ENCODE measurements around the gene PCSK1. TPM values are rescaled to one million over a fixed set of nuclear protein-coding genes. Genes with fewer than 3 reads are reported as not detected.

PCSK1 gene
- total RNA-seq (2014; rRNA removed; shearing (Covaris generic)) = not detected in 2 replicates

DNA sequence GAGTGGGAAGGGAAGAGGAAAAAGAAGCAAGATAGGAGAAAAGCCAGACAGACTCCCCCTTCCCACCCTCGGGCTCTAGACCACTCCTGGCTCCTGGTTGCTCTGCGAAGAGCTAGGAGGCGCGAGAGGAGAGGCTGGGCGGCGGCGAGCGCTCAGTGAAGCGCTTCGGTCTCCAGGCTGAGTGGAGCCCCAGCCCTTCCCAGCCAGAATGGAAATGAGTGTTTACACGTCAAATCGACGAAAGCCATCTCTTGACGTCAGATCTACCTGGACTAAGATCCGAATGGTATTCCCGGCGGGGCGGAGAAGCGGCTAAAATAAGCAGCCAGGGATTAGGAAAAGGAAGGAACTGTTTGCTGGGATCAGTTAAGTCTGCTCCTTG, at the start of gene PCSK1:
TSS of gene PCSK1 (minus strand) at position 183 of the 382 bp plus-strand sequence. CDS start 206 bp downstream, outside the sequence.
- DNase-seq (ENCODE audit: low spot score) = no peak

DNA sequence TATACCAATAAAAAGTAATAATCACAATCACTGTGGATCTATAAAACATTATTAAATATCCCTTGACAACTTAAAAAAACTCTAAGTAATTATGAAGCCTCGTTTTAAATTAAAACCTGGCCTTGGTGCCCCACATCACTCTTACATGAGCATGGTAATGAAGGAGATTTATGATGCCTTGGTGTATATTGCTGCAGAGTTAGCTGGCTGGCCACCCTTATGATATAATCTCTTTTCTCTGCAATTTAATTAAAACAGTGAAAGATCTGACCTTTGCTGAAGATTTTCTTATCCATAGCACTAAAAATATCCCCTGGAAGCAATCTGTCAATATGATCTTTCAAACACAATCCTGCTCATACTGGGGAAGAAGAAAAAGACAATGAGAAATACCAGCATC, 48.8 kb upstream of the PCSK1 start:
- DNase-seq (ENCODE audit: low spot score) = no peak

DNA sequence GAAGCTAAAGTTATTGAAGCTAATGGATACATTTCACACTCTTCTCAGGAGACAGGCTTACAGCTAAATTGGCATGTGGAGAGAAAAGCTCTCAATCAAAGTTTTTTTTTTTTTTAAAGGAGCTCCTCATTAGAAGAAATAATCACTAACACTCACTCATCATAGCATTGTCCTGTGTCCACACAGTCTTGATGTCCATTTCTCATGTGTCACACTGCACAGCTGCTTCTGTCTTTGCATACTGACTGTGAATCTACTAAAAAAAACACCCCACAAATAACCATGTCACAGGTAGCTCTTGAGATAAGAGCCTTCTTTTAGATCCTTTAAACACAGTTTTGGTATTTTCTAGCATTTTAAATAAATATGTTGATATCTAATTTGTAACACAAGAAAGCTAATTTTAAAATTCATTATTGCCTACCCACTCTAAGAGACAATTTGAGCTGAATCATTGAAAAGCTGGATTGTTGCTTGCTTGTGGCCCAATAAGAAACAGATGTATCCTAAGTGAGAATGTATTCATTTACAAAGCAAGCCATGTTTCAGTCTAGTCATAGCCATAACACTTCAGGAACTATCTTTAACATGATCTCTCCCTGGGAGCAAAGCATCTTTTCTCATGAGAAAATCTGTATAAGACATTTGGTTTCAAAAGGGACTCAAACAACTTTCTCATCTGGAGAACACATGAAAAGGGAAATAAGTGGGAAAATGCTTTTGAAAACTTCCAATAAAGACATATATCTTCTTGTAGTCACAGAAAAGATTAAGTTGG, 48.1 kb upstream of the PCSK1 start:
- DNase-seq (ENCODE audit: low spot score) = no peak

- DNase-seq (ENCODE audit: low spot score) = no peak
Observed at GRCh38 chr5:96478983-96479382, 45.9 kb upstream of the PCSK1 start.

GRCh38 chr5:96476654-96477053, 43.6 kb upstream of the PCSK1 start:
- DNase-seq (ENCODE audit: low spot score) = no peak

DNA sequence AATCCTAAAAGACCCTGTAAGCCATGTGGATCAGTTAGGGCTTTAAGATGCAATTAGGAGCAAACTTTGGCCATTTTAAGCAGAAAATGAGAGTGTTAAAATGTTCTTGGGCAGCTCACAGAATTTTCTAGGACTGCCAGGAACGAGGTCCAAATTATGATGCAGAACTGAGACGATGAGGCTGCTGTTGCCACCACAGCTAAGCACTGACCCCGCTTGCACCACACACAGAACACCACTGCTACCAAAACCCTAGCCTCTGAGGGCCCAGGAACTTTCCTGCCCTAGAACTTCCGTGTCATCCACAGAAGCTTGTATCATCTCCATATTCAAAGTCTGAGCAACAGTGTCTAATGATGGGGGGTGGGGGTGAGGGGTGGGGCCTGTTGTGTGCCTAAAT, 41.0 kb upstream of the PCSK1 start:
- no peak for DNase-seq (ENCODE audit: low spot score)

- DNase-seq (ENCODE audit: low spot score) = no peak
Observed at GRCh38 chr5:96473155-96473554, 40.1 kb upstream of the PCSK1 start.

- no peak for DNase-seq (ENCODE audit: low spot score)
Observed at GRCh38 chr5:96470785-96471184, 37.7 kb upstream of the PCSK1 start.

DNA sequence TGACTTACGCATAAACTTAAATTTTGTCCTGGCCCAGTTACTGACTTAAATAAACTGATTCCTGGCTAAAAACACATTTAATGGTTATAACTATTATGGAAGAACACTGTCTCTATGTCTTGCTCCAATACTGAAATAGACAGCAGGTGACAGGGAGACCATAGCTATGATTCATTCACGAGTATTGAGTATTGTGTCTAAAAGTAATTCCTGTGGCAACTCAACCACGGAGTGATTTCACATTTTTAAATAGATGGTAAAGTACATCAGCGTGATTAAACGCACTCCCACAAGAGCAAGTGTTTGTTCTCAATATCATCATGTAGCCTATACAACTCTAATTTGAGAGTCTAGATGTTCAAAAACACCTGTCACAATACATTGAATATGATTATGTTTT, 35.9 kb upstream of the PCSK1 start:
- DNase-seq (ENCODE audit: low spot score) = no peak

DNA sequence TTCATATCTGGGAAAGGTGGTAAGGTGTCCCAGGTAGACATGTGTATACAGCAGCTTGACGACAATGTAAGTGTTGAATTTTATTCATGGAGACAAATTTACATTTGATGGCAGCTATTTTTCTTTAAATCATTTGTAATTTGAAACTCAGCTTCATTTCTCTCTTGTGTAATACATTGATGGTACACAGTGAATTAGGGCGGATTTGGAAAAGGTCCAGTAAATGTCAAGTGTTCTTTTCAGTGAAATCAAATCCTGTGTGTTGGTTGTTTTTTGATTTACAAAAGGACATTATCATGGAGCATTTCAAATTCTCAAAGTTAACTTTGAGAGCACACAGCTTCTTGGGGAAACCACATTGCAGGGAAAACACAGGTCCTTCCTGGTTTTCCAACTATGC, 30.0 kb upstream of the PCSK1 start:
- no peak for DNase-seq (ENCODE audit: low spot score)

DNA sequence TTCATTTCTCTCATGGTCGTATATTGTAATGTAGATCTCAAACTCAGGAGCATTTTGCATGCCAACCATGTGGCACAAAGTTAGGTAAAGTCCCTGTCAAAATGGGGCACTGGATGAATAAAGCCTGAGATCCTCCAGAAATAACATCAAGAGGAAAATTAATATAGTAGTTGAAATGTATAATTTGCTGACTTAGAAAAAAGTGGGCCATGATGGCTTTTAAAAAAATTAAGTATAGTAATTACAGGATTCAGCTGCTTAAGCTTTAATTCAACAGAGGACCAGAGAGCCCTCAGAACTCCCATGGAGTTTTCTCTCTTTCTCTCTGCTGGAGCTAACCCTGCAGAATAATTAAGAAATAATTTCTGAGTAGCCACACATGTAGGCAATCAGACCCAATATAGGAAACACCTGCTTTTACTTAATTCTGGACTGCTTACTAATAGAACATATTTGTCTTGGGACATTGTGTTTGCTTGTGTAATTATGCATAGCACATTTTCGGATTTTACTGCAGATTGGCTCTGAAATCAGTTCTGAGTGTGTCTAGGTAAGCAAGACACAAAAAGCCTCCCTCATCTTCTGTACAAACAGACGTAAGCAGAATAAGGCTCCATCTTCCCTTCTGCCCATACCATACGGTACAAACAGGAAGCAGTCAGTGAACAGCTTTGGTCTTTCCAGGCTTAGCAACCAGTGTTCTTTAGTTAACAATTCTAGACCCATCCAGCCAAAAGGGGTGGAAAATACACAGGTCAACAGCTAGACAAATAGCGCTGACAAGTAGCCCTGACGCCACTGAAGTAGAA, 26.5 kb upstream of the PCSK1 start:
- no peak for DNase-seq (ENCODE audit: low spot score)

DNA sequence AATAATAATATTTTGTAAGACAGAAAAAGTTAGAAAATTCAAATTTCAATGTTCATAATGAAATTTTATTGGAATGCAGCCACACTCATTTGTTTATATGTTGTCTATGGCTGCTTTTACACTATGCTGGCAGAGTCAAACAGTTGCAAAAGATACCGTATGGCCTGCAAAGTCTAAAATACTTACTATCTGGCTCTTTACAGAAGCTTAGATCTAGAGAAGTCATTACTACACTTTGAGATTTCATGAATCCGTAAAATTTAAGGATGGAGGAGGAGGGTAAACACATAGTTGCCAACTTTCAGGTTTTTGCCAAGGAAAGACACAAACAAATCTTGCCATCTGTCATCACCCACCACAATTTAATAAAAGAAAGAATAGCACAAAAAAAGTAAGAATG, 25.1 kb upstream of the PCSK1 start:
- DNase-seq (ENCODE audit: low spot score) = no peak

DNA sequence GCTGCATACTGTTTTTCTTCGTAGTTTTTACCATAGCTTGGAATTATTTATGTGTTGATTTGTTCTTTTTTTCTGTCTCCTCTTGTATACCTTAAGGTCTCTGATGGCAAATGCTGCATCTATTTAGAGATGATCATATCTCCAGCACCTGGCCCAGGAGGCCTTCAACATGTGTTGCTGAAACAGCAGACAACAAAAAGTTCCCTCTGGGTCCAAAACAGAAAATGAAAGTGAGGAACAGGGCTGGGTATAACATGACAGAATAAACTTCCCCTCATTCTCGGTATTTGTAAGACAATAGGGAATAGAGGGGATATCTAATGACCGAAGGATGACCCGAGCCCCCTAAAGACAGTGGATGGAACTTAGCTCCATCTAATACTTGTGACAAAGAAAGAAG, 22.7 kb upstream of the PCSK1 start:
- DNase-seq (ENCODE audit: low spot score) = no peak

DNA sequence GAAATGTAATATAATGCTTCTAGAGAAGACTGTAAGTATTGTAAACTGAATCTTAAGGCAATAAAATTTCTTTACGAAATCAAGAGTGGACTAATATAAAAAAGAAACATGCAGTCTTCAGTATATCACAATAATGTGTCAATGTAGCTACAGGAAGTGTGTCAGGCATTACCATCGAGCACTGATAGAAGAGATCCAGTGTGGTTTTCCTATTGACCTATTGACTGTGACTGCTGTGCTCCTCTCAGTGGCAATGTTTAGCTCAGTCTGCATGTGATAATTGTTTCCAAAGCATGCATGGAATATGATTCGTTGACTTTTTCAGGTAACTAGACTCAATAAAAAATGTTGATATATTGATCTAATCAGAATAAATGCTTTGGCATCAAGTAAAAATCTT, 20.3 kb upstream of the PCSK1 start:
- no peak for DNase-seq (ENCODE audit: low spot score)

- no peak for DNase-seq (ENCODE audit: low spot score)
Observed at GRCh38 chr5:96447949-96448348, 14.9 kb upstream of the PCSK1 start.

GRCh38 chr5:96440185-96440538, 7.1 kb upstream of the PCSK1 start:
- no peak for DNase-seq (ENCODE audit: low spot score)

GRCh38 chr5:96439477-96440184, 6.6 kb upstream of the PCSK1 start:
- no peak for DNase-seq (ENCODE audit: low spot score)

GRCh38 chr5:96434201-96434645, 1.2 kb upstream of the PCSK1 start:
- DNase-seq (ENCODE audit: low spot score) = peak; percentile 79

GRCh38 chr5:96432216-96433065, 607 bp downstream of the PCSK1 start:
- no peak for DNase-seq (ENCODE audit: low spot score)

GRCh38 chr5:96431376-96432187, 1.5 kb downstream of the PCSK1 start:
- DNase-seq (ENCODE audit: low spot score) = no peak

DNA sequence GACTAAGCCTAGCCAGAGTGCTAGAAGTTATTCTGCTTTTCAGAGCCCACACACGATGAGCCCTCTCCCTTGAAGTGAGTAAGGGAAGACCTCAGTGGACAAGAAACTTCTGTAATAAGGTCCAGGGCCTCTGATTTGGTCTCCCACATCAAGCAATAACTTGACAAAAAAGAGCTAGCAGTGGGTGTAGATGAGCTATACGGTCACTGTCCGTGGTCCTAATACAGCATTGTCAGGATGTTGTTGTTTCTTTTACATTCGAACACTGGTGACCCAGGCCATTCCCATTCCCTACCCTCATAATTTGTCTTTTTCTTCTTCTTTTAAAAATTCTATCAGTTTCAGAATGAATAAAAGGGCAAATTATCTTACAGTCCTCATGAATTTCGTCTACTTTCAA, 5.2 kb downstream of the PCSK1 start:
- no peak for DNase-seq (ENCODE audit: low spot score)
